ENCODE results near the gene EEF1A2. TPM values are rescaled to one million over a fixed set of nuclear protein-coding genes. Genes with fewer than 3 reads are reported as not detected.

The EEF1A2 gene
- total RNA-seq, 1 donor from 2014 or later, result 0.54 TPM

DNA sequence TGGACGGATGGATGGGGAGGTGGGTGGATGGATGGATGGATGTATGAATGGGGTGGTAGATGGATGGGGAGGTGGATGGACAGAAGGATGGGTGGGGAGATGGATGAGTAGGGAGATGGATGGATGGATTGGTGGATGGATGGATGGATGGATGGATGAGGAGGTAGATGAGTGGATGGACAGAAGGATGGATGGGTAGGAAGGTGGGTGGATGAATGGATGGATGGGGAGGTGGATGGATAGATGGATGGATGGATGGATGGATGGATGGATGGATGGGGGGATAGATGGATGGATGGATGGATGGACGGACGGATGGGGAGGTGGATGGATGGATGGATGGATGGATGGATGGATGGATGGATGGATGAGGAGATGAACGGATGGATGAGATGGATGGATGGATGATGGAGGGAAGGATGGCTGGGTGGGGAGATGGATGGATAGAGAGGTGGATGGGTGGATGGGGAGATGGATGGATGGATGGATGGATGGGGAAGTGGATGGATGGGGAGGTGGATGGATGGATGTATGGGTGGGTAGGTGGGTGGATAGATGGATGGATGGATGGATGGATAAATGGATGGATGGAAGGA lies 7.2 kb downstream of the EEF1A2 start:
- H3K36me3 Mint-ChIP-seq, result peaks cover 3% of the 10 kb centered on the region
- Histone ChIP-seq H2AFZ (replicated peaks) (no peak overlapping the region), H4K20me1 (ENCODE audit: low read depth) (peaks cover 22% of the 10 kb centered on the region), H3K27ac (no peak overlapping the region), H3K27me3 (peaks cover 65% of the 10 kb centered on the region), H3K79me2 (ENCODE audit: low read depth) (no peaks in the 10 kb centered on the region), H3K36me3 (no peaks in the 10 kb centered on the region), H3K4me1 (peaks cover 7% of the 10 kb centered on the region), H3K4me2 (no peak overlapping the region), H3F3A (ENCODE audit: low read depth) (no peaks in the 10 kb centered on the region), H3K9ac (no peak overlapping the region), H3K4me3 (no peak overlapping the region), H3K9me3 (ENCODE audit: low read depth) (no peaks in the 10 kb centered on the region)
- no peak for TF ChIP-seq EZH2 (IDR thresholded peaks at IDR 0.05)
- TF ChIP-seq, protein P1, sequence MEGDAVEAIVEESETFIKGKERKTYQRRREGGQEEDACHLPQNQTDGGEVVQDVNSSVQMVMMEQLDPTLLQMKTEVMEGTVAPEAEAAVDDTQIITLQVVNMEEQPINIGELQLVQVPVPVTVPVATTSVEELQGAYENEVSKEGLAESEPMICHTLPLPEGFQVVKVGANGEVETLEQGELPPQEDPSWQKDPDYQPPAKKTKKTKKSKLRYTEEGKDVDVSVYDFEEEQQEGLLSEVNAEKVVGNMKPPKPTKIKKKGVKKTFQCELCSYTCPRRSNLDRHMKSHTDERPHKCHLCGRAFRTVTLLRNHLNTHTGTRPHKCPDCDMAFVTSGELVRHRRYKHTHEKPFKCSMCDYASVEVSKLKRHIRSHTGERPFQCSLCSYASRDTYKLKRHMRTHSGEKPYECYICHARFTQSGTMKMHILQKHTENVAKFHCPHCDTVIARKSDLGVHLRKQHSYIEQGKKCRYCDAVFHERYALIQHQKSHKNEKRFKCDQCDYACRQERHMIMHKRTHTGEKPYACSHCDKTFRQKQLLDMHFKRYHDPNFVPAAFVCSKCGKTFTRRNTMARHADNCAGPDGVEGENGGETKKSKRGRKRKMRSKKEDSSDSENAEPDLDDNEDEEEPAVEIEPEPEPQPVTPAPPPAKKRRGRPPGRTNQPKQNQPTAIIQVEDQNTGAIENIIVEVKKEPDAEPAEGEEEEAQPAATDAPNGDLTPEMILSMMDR (IDR thresholded peaks at IDR 0.05), result no peak
- no peak for TF ChIP-seq EZH2phosphoT487 (IDR thresholded peaks at IDR 0.05)
- H3K4me1 Mint-ChIP-seq, result peaks cover 4% of the 10 kb centered on the region
- DNase-seq (ENCODE audit: low spot score), result no peak
- H3K9me3 Mint-ChIP-seq, result peaks cover 7% of the 10 kb centered on the region
- H3K27me3 Mint-ChIP-seq (ENCODE audit: insufficient read depth, low read depth), result peaks cover 27% of the 10 kb centered on the region
- H3K4me3 Mint-ChIP-seq, result no peak overlapping the region
- H3K27ac Mint-ChIP-seq, result no peak overlapping the region

DNA sequence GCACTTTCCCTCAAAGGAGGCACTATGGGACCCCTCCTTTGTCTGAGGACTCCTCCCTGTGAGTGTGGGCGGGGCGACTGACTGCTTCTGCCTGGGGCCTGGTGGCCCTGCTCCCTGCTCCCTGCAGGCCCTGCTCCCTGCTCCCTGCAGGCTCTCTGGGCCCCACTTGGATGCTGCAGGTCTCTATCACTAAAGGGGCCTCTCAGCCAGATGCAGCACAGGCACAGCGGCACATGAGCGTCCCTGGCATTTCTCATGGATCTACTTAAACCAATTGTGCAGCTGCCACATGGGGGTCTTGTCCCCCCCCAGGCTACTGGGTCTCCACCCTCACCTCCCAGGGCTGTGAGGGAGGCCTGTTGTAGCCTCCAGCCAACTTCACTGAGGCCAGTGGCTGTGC lies 7.8 kb downstream of the EEF1A2 start:
- peaks cover 65% of the 10 kb centered on the region for H3K27me3 ChIP-seq
- Mint-ChIP-seq H3K27ac (no peak overlapping the region), H3K36me3 (peaks cover 3% of the 10 kb centered on the region), H3K4me3 (no peak overlapping the region), H3K9me3 (peaks cover 9% of the 10 kb centered on the region), H3K27me3 (ENCODE audit: insufficient read depth, low read depth) (peaks cover 21% of the 10 kb centered on the region), H3K4me1 (peaks cover 3% of the 10 kb centered on the region)
- H2AFZ ChIP-seq (replicated peaks), result no peak overlapping the region
- H3K4me1 ChIP-seq, result peaks cover 7% of the 10 kb centered on the region
- no peak overlapping the region for H3K27ac ChIP-seq
- DNase-seq (ENCODE audit: low spot score), result no peak
- H3K4me2 ChIP-seq, result no peak overlapping the region
- peaks cover 18% of the 10 kb centered on the region for H4K20me1 ChIP-seq (ENCODE audit: low read depth)
- TF ChIP-seq EZH2phosphoT487 (IDR thresholded peaks at IDR 0.05), result no peak
- TF ChIP-seq, protein P1 (IDR thresholded peaks at IDR 0.05), result no peak
- no peak overlapping the region for H3K9ac ChIP-seq
- no peaks in the 10 kb centered on the region for H3K9me3 ChIP-seq (ENCODE audit: low read depth)
- no peaks in the 10 kb centered on the region for H3F3A ChIP-seq (ENCODE audit: low read depth)
- H3K4me3 ChIP-seq, result no peak overlapping the region
- H3K36me3 ChIP-seq, result no peaks in the 10 kb centered on the region
- H3K79me2 ChIP-seq (ENCODE audit: low read depth), result no peaks in the 10 kb centered on the region

DNA sequence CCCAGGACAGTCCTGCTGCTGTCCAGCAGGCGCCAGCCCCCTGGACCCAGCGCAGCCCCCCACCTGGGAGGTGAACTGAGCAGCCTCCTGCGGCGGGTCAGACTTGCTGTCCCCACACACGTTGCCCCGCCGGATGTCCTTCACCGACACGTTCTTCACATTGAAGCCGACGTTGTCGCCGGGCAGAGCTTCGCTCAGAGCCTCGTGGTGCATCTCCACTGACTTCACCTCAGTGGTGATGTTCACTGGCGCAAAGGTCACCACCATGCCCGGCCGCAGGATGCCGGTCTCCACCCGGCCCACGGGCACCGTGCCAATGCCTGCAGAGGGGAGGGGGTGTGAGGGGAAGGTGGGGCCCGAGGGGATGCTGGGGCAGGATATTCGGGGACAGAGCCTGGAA lies 8.5 kb downstream of the EEF1A2 start:
- Histone ChIP-seq H3F3A (ENCODE audit: low read depth) (no peaks in the 10 kb centered on the region), H3K79me2 (ENCODE audit: low read depth) (no peaks in the 10 kb centered on the region), H2AFZ (replicated peaks) (no peak overlapping the region), H3K4me3 (no peak overlapping the region), H4K20me1 (ENCODE audit: low read depth) (peaks cover 18% of the 10 kb centered on the region), H3K27ac (no peak overlapping the region), H3K36me3 (no peaks in the 10 kb centered on the region), H3K9me3 (ENCODE audit: low read depth) (no peaks in the 10 kb centered on the region), H3K9ac (no peak overlapping the region), H3K4me1 (peaks cover 7% of the 10 kb centered on the region), H3K4me2 (no peak overlapping the region), H3K27me3 (peaks cover 63% of the 10 kb centered on the region)
- Mint-ChIP-seq H3K27me3 (ENCODE audit: insufficient read depth, low read depth) (peaks cover 21% of the 10 kb centered on the region), H3K36me3 (peaks cover 3% of the 10 kb centered on the region), H3K4me1 (peaks cover 3% of the 10 kb centered on the region), H3K9me3 (peaks cover 10% of the 10 kb centered on the region), H3K27ac (no peak overlapping the region), H3K4me3 (no peak overlapping the region)
- TF ChIP-seq EZH2 (IDR thresholded peaks at IDR 0.05) (no peak), EZH2phosphoT487 (IDR thresholded peaks at IDR 0.05) (no peak)
- TF ChIP-seq, protein P1 (IDR thresholded peaks at IDR 0.05), result no peak
- DNase-seq (ENCODE audit: low spot score), result no peak
